ENCODE data around the gene GSG1.

DNA sequence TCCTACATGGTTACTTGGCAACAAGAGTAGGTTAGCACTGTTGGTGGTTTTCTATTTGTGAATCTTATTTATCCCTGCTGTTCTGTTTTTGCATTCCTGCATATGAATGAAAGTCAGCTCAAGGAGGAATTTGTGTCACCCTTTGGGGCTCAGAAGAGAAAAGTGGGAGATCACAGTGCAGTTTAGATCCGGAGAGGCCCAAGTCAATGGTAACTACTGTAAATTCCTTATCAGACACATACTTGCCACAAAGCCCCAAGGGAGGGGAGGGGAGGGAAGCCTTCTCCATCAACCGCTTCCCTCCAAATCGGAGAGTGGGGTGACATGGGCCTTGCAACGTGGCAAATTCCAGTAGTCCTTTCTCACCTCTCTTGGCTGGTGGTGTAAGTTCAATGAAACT, 15.0 kb downstream of the GSG1 start:
- no peak for TF ChIP-seq CTCF (IDR thresholded peaks at IDR 0.05)
- TF ChIP-seq NPAS2 (CRISPR knock-in tag; IDR thresholded peaks at IDR 0.05; ENCODE audit: borderline replicate concordance): no peak
- TF ChIP-seq JUNB (IDR thresholded peaks at IDR 0.05): no peak
- TF ChIP-seq RARB (CRISPR knock-in tag; IDR thresholded peaks at IDR 0.05): no peak
